ENCODE data around the gene GPN1. TPM values are rescaled to one million over a fixed set of nuclear protein-coding genes. Genes with fewer than 3 reads are reported as not detected.
A peak's percentile ranks its signal among the peaks of the same experiment; 100 is the strongest.
"Not testable (repeated sequence)": the region's sequence is repeated elsewhere in the genome, so short reads cannot be mapped to it uniquely, and the experiment has no call there.

The GPN1 gene
- total RNA-seq, 1 experiment from 2014 or later, result 45.1 TPM

- BruUV-seq (replicated peaks), result no TSS peak
- no peak for TF ChIP-seq CTCF (conservative IDR thresholded peaks at IDR 0.05)
- no peak for TF ChIP-seq EZH2 (IDR thresholded peaks at IDR 0.05; ENCODE audit: low read depth)
- Histone ChIP-seq H2AFZ (no peak overlapping the region), H3K27me3 (ENCODE audit: insufficient read depth, low read depth) (no peaks in the 10 kb centered on the region), H3K4me1 (replicated peaks; ENCODE audit: insufficient read depth) (no peaks in the 10 kb centered on the region), H3K36me3 (ENCODE audit: low read depth) (peaks cover 47% of the 10 kb centered on the region), H3K4me3 (no peak overlapping the region), H3K27ac (no peak overlapping the region), H3F3A (ENCODE audit: insufficient read depth, low read depth) (peaks cover 13% of the 10 kb centered on the region; the same call in 1 of the 2 replicates), H3K79me2 (ENCODE audit: low read depth) (no peaks in the 10 kb centered on the region), H3K9me3 (ENCODE audit: insufficient read depth, low read depth) (no peaks in the 10 kb centered on the region), H3K4me2 (no peak overlapping the region), H3K9me2 (ENCODE audit: insufficient read depth) (no peaks in the 10 kb centered on the region), H4K20me1 (ENCODE audit: insufficient read depth) (no peaks in the 10 kb centered on the region)
- DNase-seq, result no peak
- ChIA-PET POLR2A (ENCODE audit: unreplicated experiment) (interaction anchor here (0.6 kb wide), 1 partner anchor 44 kb away, joined by 4 read pairs; the partner anchor contains the start of genes CCDC121 and GPN1), CTCF (no interaction called here)
- intact Hi-C loops (cut with micrococcal nuclease; ENCODE audit: unreplicated experiment), result no loop called here
Observed at GRCh38 chr2:27672723-27673486, 44.1 kb downstream of the GPN1 start.

GRCh38 chr2:27680571-27680970 lies 51.7 kb downstream of the GPN1 start:
- BruUV-seq (replicated peaks), result no TSS peak
- Histone ChIP-seq H3K4me1 (replicated peaks; ENCODE audit: insufficient read depth) (peaks cover 37% of the 10 kb centered on the region), H3K79me2 (ENCODE audit: low read depth) (no peaks in the 10 kb centered on the region), H3K9me2 (ENCODE audit: insufficient read depth) (no peaks in the 10 kb centered on the region), H3K36me3 (ENCODE audit: low read depth) (peaks cover 34% of the 10 kb centered on the region), H2AFZ (no peak overlapping the region), H3K27me3 (ENCODE audit: insufficient read depth, low read depth) (no peaks in the 10 kb centered on the region), H3K27ac (peak overlapping the region; percentile 98), H4K20me1 (ENCODE audit: insufficient read depth) (no peaks in the 10 kb centered on the region), H3K4me3 (no peak overlapping the region), H3K4me2 (no peak overlapping the region), H3F3A (ENCODE audit: insufficient read depth, low read depth) (peaks cover 41% of the 10 kb centered on the region), H3K9me3 (ENCODE audit: insufficient read depth, low read depth) (no peaks in the 10 kb centered on the region)
- TF ChIP-seq EZH2 (IDR thresholded peaks at IDR 0.05; ENCODE audit: low read depth), result no peak
- no peak for TF ChIP-seq CTCF (conservative IDR thresholded peaks at IDR 0.05)
- DNase-seq, result no peak
- ChIA-PET POLR2A (ENCODE audit: unreplicated experiment) (interaction anchor here (0.5 to 0.6 kb wide), 2 partner anchors 260 to 498 kb away, joined by 3 to 4 read pairs; no protein-coding TSS in a partner anchor), CTCF (no interaction called here)
- intact Hi-C loops (cut with micrococcal nuclease; ENCODE audit: unreplicated experiment), result no loop called here

GRCh38 chr2:27681841-27682240 lies 53.0 kb downstream of the GPN1 start:
- BruUV-seq (replicated peaks), result TSS peak; percentile 15
- peak overlapping the region; percentile 45 for H3K4me2 ChIP-seq
- H3K4me3 ChIP-seq, result no peak overlapping the region
- peaks cover 41% of the 10 kb centered on the region for H3F3A ChIP-seq (ENCODE audit: insufficient read depth, low read depth)
- H3K27me3 ChIP-seq (ENCODE audit: insufficient read depth, low read depth), result no peaks in the 10 kb centered on the region
- H3K27ac ChIP-seq, result peak overlapping the region; percentile 98
- peaks cover 37% of the 10 kb centered on the region for H3K4me1 ChIP-seq (replicated peaks; ENCODE audit: insufficient read depth)
- no peak for TF ChIP-seq CTCF (conservative IDR thresholded peaks at IDR 0.05)
- H3K9me2 ChIP-seq (ENCODE audit: insufficient read depth), result no peaks in the 10 kb centered on the region
- no peak overlapping the region for H2AFZ ChIP-seq
- POLR2A ChIA-PET (ENCODE audit: unreplicated experiment), result interaction anchor here (0.6 to 1.0 kb wide), 6 partner anchors 30 to 913 kb away, joined by 4 to 14 read pairs (median 7); partner anchors contain the start of gene RBKS
- no peaks in the 10 kb centered on the region for H4K20me1 ChIP-seq (ENCODE audit: insufficient read depth)
- intact Hi-C loops (cut with micrococcal nuclease; ENCODE audit: unreplicated experiment), result loop anchor here (2.0 kb wide), 1 partner anchor 35 kb away; no protein-coding TSS in a partner anchor
- CTCF ChIA-PET, result interaction anchor here (0.5 to 0.8 kb wide), 5 partner anchors 16 to 983 kb away, joined by 3 to 9 read pairs (median 6); no protein-coding TSS in a partner anchor
- H3K9me3 ChIP-seq (ENCODE audit: insufficient read depth, low read depth), result no peaks in the 10 kb centered on the region
- H3K36me3 ChIP-seq (ENCODE audit: low read depth), result peaks cover 33% of the 10 kb centered on the region
- DNase-seq, result peak in 1 of 2 experiments; percentile 50
- no peaks in the 10 kb centered on the region for H3K79me2 ChIP-seq (ENCODE audit: low read depth)

- not testable (repeated sequence) for H3K9me2 ChIP-seq (ENCODE audit: insufficient read depth); H4K20me1 ChIP-seq (ENCODE audit: insufficient read depth); H3K4me3 ChIP-seq; H3K9me3 ChIP-seq (ENCODE audit: insufficient read depth, low read depth); BruUV-seq (replicated peaks); H3K79me2 ChIP-seq (ENCODE audit: low read depth); H3K27me3 ChIP-seq (ENCODE audit: insufficient read depth, low read depth); H2AFZ ChIP-seq
- POLR2A ChIA-PET (ENCODE audit: unreplicated experiment), result interaction anchor here (0.6 to 1.0 kb wide), 6 partner anchors 30 to 912 kb away, joined by 4 to 14 read pairs (median 8); no protein-coding TSS in a partner anchor
- Histone ChIP-seq H3K36me3 (ENCODE audit: low read depth) (peaks cover 30% of the 10 kb centered on the region), H3F3A (ENCODE audit: insufficient read depth, low read depth) (peaks cover 41% of the 10 kb centered on the region), H3K27ac (peak overlapping the region; percentile 98), H3K4me2 (peak overlapping the region; percentile 53), H3K4me1 (replicated peaks; ENCODE audit: insufficient read depth) (peaks cover 37% of the 10 kb centered on the region)
- DNase-seq, result peak; percentile 25 to 94
- intact Hi-C loops (cut with micrococcal nuclease; ENCODE audit: unreplicated experiment), result loop anchor here (2.0 kb wide), 1 partner anchor 34 kb away; no protein-coding TSS in a partner anchor
- CTCF ChIA-PET, result interaction anchor here (0.6 to 1.3 kb wide), 8 partner anchors 23 to 1000 kb away, joined by 3 to 10 read pairs (median 7); no protein-coding TSS in a partner anchor
Observed at GRCh38 chr2:27682334-27682771, 53.5 kb downstream of the GPN1 start.
